NCI-H187 treated with DMSO at 0.1 percent for 48 hours (cell line): ENCODE data around the gene SMYD3.

Source experiments
- DNase-seq: peaks from one replicate; lab custom pipeline; 2025; lab: John Stamatoyannopoulos, UW

SMYD3 gene

DNA sequence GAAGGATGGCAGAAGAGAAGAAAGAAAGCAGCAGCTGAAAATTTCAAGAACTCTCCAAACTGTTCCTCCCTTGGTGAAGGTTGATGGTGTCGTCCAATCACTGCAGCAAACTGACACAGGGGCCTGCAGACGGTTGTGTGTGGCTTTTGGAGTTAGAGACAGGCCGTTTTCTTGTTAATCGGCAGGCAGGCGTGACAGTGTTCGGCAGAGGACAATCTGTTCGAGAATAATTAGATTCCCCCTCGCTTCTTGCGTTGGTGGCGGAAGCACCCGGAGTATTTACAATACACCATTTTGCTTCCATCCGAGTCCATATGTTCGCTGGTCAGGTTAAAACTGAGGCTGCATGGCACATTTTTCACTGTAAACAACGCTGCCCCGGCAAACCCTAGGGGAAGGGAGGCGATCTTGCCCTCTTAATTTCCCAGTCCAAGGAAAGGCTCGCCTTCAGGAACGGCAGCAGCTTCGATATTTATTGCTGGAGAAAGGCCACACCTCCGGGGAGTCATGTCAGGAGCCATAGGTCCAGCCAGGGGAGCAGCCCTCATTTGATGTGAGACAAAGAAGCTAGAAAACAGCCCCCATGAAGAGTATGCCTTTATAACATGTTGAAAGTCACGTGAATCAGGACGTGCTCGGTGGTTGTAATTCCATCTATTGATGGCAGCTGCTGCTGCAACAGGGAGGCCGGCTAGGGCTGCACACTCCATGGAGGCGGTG, 360.1 kb downstream of the SMYD3 start:
- DNase-seq: no peak

DNA sequence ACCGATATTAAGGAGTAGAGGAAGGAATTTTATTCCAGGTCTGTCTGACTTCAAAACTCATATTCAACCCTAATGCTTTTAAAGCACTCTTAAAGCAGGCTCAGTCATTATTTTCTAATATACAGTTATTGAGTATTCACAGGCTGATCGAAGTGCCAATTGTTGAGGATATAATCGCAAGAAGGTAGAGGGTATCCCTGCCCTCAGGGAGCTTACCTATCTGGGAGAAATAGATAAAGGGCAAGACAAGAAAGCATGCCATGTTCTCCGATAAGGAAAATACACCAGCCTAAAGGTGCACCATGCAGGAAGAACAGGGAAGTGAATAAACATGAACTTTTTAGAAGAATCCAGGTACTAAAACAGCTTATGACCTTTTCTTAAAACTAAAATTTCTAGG, 361.2 kb downstream of the SMYD3 start:
- DNase-seq: no peak

DNA sequence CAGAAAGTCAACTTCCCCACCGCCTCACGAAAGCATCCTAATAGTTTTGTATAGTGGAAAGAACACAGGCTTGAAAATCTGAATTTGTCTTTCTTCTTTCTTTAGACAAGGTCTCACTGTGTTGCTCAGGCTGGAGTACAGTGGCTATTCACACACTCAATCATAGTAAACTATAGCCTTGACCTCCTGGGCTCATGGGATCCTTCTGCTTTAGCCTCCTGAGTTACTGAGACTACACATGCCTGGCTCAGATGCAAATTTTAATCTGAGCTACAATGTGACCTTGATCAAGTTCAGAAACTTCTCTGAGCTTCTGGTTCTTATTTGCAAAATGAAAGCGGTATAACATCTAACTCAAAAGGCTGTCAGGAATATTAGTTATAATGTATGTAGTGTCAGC, 362.1 kb downstream of the SMYD3 start:
- DNase-seq: no peak

DNA sequence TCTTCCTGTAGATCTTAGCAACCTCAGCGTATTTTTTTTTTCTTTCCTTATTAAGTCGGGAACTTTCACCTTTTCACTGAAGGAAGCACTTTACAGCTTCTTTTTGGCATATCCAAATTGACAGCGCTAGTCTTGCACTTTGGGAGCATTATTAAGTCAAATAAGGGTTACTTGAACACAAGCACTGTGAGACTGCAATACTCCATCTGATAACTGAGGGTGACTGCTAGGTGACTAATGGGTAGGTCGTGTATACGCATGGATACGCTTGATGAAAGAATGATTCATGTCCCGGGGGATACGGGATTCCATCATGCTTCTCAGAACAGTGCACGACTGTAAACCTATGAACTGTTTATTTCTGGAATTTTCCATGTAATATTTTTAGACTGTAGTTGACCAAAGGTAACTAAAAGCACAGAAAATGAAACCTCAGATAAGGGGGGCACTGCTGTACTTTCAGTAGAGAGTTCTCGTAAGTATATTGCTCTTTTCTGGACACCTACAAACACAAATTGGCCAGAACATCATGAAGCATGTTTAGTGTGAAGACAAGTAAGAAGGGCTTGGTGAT, 364.7 kb downstream of the SMYD3 start:
- DNase-seq: no peak

DNA sequence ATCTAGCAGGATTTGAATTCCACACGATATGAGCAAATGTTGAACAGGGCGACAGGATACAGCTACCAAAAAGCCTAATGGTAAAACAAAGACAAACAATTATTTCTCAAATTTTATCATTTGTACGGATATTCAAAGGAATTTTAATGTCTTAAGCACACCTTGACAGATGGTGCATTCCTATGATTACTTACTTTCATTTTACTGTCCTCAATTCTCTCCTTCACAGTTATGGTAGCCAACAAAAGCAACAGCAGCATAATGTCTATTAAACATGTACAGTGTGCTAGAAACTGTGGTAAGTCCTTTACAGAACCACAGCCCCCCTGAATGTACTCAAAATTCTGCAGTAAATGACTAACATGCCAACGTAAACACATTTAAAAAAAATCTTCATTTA, 365.8 kb downstream of the SMYD3 start:
- no peak for DNase-seq

DNA sequence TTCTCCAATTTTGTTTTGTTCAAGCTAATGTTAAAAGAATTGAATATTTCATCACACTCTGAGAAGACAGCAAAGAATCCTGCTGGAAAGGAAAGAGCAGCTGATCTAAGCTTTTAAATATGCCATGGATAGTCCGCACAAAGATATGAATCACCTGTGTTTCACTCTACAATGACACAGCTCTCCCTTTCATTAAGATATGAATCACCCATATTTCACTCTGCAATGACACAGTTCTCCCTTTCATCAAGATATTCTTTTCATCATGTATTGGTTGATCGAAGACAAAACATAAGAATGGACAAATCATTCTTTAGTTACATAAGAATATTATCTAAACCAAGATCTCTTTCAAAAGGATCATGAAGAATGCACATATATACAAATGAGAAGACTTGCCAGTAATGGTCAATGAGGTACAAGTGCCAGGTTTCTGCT, 367.3 kb downstream of the SMYD3 start:
- no peak for DNase-seq

DNA sequence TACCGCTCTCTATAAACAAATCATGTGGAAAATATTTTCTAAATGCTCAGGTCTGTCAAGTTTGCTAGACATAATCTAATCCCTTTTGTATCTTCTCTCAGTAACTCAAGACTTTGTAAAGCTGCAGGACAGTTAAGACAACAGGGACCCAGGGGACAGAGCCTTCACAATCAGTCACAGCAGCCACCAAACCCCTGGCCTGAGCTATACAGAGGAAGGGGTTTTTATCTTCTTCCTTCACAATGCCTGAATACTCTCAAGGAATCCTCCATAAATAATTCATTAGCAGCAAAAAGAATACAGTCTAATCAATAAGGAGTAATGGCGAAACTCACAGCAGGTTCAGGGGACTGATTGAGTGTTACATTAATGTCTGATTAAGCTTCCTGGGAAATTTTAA, 368.3 kb downstream of the SMYD3 start:
- no peak for DNase-seq

DNA sequence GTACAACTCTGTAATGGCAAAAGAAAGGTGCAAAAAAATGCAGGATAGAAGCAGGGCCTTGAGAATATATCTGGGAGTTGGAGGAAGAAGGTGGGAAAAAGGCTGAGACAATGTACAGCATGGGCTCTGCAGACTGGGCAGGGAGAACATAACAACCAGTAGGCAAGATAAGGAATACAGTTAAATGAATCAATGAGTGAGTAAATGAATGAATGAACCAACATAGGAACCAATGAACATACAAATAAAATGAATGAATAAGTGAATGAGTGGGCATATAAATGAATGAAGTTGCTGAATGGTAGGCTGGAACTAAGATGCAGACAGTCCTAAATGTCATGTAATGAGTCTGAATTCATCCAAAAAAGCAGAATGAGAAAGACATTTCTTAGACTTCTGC, 370.6 kb downstream of the SMYD3 start:
- no peak for DNase-seq

DNA sequence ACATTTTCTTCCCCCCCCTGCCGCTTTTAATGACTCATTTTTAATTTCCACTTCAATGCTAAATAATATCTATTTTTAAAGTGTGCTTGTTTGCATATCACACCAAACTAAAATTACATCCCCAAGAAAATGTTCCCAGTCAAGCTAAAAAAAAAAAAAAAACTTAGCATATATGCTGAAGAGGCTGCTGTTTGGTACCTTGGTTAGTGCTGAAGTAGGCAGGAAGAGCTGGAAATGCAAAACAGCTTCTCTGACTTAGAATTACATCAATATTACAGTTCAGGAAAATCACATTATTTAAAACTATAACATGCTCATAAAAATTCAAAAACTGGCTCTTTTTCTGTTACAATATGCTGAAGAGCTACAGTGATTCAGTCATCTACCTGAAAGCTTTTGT, 372.3 kb downstream of the SMYD3 start:
- DNase-seq: no peak

DNA sequence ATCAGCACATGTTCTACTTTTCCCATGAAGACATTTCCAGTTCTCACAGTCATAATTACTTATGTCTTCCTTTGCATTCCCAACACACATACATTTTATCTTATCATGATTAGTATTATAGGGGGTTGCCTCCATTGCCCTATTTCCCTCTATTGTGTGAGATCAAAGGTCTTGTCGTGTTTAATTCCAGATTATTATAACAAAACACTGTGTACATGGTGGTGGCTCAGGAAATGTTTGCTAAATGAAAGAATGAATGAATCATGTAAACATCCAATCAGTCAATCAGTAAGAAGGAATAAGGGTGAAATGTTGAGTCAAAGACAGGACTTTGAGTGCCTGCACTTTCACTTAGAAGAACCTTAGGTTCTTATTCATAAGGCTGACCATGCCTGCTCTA, 376.0 kb downstream of the SMYD3 start:
- no peak for DNase-seq

DNA sequence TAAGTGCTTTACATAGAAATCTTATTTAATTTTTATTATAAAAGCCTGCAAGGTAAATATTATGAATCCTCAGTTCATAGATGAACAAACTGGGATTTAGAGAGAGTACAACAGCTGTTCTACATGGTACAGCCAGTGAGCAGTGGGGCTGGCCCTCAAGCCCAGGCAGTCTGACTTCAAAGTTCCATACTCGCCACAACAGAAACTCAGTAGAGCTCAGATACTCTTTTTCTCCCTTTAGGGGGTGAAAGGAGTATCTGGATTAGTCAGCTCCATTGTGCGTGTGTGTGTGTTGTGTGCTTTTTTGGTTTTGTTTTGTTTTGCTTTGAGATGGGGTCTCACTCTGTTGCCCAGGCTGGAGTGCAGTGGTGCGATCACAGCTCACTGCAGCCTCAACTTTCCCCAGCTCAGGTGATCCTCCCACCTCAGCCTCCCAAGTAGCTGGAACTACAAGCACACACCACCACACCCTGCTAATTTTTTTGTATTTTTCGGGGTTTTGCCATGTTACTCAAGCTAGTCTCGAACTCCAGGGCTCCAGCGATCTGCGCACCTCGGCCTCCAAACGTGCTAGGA, 378.5 kb downstream of the SMYD3 start:
- DNase-seq: no peak

DNA sequence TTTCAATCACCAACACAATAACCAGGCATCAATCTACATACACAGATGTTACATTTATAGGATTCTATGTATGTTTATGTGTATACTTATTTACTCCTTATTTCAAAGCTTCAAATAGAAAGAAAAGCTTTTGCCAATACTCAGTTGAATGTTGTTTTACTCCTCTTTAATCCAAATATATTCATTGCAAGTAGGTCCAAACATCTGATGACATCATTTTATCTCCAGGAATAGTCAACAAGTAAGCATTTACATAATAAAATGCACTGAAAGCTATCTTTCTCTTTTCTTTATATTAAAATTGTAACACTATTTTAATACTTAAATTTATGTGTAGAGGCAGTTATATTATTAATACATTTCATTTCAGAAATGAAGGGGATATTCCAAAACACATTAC, 380.5 kb downstream of the SMYD3 start:
- DNase-seq: no peak

DNA sequence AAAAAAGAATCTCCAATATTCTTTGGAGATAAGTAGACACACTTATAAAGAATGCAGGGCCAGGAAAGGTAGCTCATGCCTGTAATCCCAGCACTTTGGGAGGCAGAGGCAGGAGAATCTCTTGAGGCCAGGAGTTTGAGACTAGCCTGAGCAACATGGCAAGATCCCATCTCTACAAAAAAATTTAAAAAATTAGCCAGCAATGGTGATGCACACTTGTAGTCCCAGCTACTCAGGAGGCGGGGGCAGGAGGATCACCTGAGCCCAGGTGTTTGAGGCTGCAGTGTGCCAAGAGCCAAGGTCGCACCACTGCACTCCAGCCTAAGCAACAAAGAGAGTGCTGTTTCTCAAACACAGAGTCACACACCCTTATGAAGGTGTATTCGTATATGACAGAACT, 385.0 kb downstream of the SMYD3 start:
- no peak for DNase-seq

DNA sequence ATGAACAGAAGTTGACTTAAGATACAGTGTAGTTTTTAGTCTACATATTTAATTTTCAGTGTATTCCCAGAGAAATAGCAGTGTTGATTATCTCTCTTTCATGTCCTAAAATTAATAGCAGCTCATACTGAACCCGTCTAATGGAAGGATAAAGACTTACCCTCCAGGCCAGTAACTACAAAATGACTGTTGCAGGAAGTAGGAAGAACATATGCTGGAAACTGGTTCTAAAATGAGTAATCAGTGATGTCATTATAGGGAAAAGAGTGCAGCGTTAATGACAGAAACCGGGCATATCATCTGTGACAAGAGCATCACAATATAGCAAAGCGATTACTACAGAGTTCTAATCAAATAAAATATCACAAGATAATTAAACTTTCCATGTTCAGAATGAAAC, 385.5 kb downstream of the SMYD3 start:
- DNase-seq: no peak

DNA sequence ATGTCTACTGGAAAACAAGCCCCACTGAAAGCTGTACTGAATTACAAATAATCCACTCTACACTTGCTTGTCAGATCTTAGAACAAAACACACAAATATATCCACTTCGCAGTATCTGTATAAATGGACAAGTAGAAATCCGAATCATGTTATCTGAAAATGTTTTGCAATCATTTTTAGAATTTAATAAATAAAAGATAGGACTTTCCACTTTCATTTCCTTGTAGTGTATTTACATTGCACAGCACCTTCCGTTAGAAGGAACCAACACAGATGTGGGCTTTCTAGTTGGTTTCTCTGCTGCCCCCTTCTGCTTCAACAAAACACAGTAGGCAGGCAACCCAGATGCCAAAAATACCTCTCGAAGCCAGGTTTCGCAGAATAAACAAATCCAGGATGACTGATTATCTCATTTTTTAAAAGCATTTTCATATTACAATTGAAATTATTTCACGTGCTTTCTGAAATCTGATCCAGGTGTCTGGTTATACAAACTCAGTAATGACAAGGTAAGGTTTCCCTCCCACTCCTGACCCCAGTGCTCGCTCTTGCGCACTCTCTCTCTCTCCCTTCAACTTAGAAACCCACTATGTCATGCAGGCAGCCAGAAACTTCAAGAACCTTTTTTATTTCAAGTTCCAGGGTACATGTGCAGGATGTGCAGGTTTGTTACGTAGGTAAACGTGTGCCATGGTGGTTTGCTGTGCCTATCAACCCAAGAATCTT, 389.9 kb downstream of the SMYD3 start:
- no peak for DNase-seq

DNA sequence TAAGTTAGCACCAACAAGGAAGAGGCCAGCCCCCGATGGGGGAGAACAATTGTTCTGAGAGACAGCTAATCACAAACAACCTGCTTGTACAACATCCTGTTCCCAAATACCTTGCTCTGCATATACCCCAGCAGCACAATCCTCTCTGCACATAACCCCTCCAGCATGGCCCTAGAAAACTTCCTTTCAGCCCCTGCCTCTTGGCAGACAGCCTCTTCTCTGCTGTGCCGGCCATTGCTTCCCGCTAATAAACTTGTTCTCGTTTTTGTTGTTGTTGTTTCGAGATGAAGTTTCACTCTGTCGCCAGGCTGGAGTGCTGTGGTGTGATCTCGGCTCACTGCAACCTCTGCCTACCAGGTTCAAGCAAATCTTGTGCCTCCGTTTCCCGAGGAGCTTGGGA, 392.7 kb downstream of the SMYD3 start:
- DNase-seq: no peak

DNA sequence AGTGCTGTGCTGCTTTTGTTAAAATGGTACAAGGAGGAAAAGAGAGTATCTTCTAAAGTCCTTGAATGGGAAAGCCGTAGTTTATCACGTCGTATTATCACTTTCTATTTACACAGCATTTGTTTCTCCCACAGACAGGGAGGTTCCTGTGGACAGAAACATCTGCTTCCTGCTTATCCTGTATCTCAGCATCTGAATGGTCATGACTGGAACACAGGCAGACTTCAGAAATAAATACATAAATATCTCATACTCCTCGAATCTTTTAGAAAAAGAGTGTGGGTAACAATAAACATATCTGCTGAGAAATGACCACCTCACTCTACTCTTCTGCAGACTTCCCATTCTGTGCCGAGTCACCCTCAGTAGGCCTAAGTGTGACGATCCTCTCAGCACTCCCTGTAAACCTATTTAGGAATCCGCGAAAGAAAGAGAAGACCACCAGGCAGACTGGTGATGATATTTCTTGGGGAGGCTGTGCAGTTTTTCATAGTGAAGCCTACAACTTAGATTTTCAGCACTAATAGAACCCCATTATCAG, 393.5 kb downstream of the SMYD3 start:
- DNase-seq: no peak

DNA sequence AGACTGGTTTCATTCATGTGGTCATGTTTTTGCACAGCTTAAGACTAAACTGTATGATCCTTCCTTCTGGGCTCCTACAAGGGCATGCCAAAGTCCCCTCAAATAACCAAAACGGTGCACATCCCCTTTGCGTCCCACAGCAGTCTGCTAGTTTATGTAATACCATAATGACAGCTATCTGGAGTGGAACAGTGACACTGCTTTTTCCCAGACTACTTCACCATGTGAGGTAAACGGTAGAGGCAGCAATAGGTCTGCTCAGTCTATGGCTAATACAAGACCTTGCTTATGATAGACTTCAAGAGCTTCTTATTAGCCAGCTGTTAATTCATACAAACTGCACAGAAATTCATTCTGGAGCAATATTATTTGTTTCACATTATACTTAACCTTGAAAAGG, 395.5 kb downstream of the SMYD3 start:
- no peak for DNase-seq

DNA sequence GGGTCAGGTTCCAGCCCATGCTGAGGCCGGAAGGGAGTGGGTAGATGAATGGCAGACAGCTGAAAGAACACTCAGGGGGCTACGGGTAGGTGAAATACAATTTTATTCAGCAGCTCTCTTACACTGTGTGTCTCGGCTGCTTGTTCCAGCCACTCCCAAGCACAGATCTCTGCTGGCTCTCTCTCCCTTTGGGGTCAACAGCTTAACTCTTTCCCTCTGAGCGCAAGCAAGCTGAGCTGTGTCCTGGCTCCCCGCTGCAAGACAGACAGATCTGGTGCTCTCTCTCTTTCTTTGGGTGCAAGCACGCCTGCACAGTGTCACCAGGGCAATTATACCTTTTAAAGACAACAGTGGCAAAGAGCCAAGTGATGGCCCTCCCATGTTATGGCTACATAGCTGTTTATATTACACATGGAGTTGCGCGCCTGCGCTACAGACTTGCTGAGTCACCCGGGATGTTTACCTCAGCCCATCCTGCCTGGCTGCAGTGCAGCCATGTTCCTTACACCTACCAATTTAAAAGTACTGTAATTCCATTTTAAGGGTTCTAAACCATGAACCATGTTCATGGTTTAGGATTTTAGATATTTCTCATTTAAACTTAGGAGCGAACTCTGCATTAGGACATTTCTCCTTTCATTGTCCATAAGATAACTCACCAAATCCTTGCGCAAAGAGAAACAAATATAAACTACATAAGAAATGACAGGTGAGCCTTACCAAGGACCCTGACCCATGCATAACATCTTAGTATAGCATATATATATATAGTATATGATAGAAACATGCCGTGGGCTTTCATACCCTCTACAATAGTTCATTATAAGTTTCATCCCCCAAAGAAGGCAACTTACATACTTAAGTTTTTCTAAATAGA, 396.5 kb downstream of the SMYD3 start:
- DNase-seq: no peak

DNA sequence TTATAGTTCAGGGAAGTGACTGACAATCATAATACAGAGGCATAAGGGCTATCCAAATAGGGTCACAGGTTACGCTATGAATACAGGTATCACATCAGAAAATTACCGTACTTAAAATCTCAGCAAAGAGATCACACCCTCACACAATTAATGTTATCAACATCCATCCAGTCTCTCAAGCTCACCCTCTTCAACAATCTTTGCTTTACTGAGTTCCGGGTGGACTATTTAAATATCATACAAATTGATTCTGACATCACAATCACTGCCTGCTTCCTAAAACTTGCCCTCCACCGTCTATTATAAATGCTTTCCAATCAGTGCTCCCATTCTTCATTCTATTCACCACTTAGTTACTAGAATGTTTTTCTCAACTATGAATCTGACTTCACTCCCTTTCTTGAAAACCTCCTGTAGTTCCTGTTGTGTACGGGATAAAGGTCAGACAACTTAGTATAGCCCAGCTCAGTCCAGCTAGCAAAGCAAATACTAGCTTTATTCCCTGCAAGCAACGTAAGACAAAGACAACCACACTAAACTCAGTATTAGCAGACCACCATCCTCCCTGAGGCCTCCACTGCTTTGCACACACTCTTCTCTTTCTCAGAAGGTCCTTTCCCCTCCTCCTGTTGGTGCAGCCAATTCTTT, 398.7 kb downstream of the SMYD3 start:
- DNase-seq: no peak

DNA sequence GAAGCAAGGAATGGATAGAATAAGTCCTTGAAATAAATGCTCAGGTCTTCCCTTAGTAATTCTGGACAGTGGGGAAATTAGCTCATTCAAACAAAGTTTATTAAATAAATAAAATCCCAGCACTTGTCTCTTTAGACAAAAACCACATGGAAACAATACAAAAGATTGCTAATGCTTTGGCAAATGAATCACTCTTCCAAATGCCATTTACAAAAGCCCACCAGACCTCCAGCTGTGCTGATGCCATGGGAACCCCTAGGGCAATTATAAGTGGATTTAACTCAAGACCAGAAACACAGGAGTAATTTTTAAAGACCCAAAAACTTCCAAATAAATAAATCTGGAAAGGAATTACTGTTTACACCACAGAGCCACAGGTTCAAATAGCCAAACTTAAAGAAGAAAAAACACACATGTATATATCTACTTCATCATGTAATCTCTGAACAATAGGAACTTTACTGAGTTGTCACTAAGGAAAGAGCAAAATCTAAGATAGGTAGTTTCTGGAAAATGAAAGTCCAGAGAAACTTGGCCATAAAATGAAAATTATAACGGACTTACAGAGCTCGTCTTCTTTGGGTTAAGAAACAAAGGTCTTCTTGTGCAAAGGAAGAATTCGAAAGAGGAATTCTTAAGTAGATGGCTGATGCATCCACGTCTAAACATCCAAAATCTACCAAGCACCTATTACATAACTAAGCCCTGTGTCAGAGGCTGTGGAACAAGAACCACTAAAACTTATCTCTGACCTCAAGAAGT, 399.4 kb downstream of the SMYD3 start:
- DNase-seq: no peak
